Caco-2 (cell line): ENCODE data around the gene FNDC8. TPM values are rescaled to one million over a fixed set of nuclear protein-coding genes. Genes with fewer than 3 reads are reported as not detected.

Experiments
- BruUV-seq: library from RNA; stranded (reverse); fragments of 400-500 nt; replicated peaks from 2 replicates; lab custom pipeline; 2021; lab: Mats Ljungman, UMichigan
- CTCF ChIA-PET: fragments of 300-600 bp; sonication (Branson Sonifier 250); formaldehyde crosslinking; loops from one replicate; lab custom pipeline; 2022; ENCODE audit warnings: antibody characterized with exemption; lab: Charles Lee
- POLR2A ChIA-PET: fragments of 300-600 bp; sonication (Branson Sonifier 250); formaldehyde crosslinking; loops from one replicate; lab custom pipeline; 2022; ENCODE audit warnings: antibody characterized with exemption; lab: Charles Lee
- DNase-seq, 2 experiments: peaks; one replicate each; pipeline versions ENCODE4 v3.0.0 to v3.0.0-alpha.2; 2020 to 2022
- H3K27me3 ChIP-seq: replicated peaks from 2 replicates; pipeline ENCODE4 v1.6.0; 2011; ENCODE audit warnings: low read length; ENCODE audit not compliant: control insufficient read depth, insufficient read depth
- H3K36me3 ChIP-seq: 2 replicates; pipeline ENCODE4 v1.5.1; 2011; ENCODE audit warnings: low read length; ENCODE audit not compliant: control insufficient read depth, insufficient read depth
- H3K4me1 ChIP-seq: fragments of 250-450 bp; sonication (Bioruptor Pico); 2 replicates; pipeline ENCODE4 v1.5.1; 2020; ENCODE audit warnings: mild to moderate bottlenecking
- H3K4me3 ChIP-seq: 2 replicates; pipeline ENCODE4 v1.5.1; 2011; ENCODE audit warnings: low read depth, mild to moderate bottlenecking, control low read depth, low read length
- H3K9me3 ChIP-seq: fragments of 250-450 bp; sonication (Bioruptor Pico); 2 replicates; pipeline ENCODE4 v1.5.1; 2020; ENCODE audit warnings: mild to moderate bottlenecking, moderate library complexity
- H3K27ac Mint-ChIP-seq: one replicate; pipeline ENCODE4 v1.8.0; 2022; ENCODE audit warnings: mixed read lengths; ENCODE audit not compliant: unreplicated experiment
- H3K27me3 Mint-ChIP-seq: one replicate; pipeline ENCODE4 v1.8.0; 2022; ENCODE audit warnings: mixed read lengths; ENCODE audit not compliant: insufficient read depth, unreplicated experiment
- H3K36me3 Mint-ChIP-seq: one replicate; pipeline ENCODE4 v1.8.0; 2022; ENCODE audit warnings: mild to moderate bottlenecking, mixed read lengths; ENCODE audit not compliant: insufficient read depth, unreplicated experiment
- H3K4me1 Mint-ChIP-seq: one replicate; pipeline ENCODE4 v1.8.0; 2022; ENCODE audit warnings: low read depth, mixed read lengths; ENCODE audit not compliant: unreplicated experiment
- H3K4me3 Mint-ChIP-seq: one replicate; pipeline ENCODE4 v1.8.0; 2022; ENCODE audit warnings: mild to moderate bottlenecking, moderate library complexity, mixed read lengths; ENCODE audit not compliant: unreplicated experiment
- H3K9me3 Mint-ChIP-seq: one replicate; pipeline ENCODE4 v1.8.0; 2022; ENCODE audit warnings: mixed read lengths; ENCODE audit not compliant: unreplicated experiment
- intact Hi-C: fragments of 100-400 bp; cut with micrococcal nuclease; formaldehyde crosslinking; loops from one replicate; pipeline ENCODE4 v1.10.0; 2022; ENCODE audit not compliant: unreplicated experiment
- total RNA-seq: library from RNA; stranded (reverse); gene quantifications from 2 replicates; pipeline ENCODE4 v1.2.3, GENCODE V29; 2022
- TF ChIP-seq, protein P1 (sequence below), 2 experiments: fragments of 200-600 bp in 1 of 2; IDR thresholded peaks; 1 replicate in 1 of 2; 2 replicates in 1 of 2; pipeline versions ENCODE4 v1.5.1 to v1.8.0; 2011 to 2022; ENCODE audit warnings: antibody characterized with exemption in 1 of 2, control low read depth in 1 of 2, inconsistent platforms in 1 of 2, low read depth in 1 of 2, low read length in 1 of 2, mild to moderate bottlenecking in 1 of 2, moderate library complexity in 1 of 2; ENCODE audit not compliant: insufficient read depth in 1 of 2, severe bottlenecking in 1 of 2, unreplicated experiment in 1 of 2

Gene FNDC8
- total RNA-seq, 1 experiment from 2014 or later, result not detected

DNA sequence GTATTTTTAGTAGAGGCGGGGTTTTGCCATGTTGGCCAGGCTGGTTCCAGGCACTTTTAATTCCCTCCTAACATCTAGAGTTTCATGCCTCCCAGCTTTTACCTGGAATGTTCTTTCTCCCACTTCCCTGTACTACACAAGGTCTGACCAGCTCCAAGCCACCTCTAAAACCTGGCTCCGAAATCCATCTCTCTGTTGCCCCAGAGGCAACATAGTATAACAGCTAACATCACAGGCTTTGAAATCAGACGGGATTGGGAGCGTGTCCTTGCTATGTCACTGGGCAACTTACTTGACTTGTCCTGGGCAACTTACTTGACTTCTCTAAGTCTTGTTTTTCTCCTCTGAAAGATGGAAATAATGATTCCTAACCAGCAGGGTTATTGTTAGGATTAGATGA is 41.3 kb downstream of the FNDC8 start:
- POLR2A ChIA-PET, result no interaction called here
- no peaks in the 10 kb centered on the region; the same call in 1 of the 2 replicates for H3K27me3 ChIP-seq
- H3K36me3 Mint-ChIP-seq, result no peaks in the 10 kb centered on the region
- H3K27ac Mint-ChIP-seq, result no peak overlapping the region
- H3K27me3 Mint-ChIP-seq, result peaks cover 20% of the 10 kb centered on the region
- H3K9me3 ChIP-seq, result no peaks in the 10 kb centered on the region
- H3K4me3 Mint-ChIP-seq, result no peak overlapping the region
- BruUV-seq, result no TSS peak
- H3K9me3 Mint-ChIP-seq, result no peaks in the 10 kb centered on the region
- intact Hi-C loops, result no loop called here
- H3K4me1 Mint-ChIP-seq, result peaks cover 6% of the 10 kb centered on the region
- no peak overlapping the region for H3K4me3 ChIP-seq
- CTCF ChIA-PET, result no interaction called here
- TF ChIP-seq, protein P1, sequence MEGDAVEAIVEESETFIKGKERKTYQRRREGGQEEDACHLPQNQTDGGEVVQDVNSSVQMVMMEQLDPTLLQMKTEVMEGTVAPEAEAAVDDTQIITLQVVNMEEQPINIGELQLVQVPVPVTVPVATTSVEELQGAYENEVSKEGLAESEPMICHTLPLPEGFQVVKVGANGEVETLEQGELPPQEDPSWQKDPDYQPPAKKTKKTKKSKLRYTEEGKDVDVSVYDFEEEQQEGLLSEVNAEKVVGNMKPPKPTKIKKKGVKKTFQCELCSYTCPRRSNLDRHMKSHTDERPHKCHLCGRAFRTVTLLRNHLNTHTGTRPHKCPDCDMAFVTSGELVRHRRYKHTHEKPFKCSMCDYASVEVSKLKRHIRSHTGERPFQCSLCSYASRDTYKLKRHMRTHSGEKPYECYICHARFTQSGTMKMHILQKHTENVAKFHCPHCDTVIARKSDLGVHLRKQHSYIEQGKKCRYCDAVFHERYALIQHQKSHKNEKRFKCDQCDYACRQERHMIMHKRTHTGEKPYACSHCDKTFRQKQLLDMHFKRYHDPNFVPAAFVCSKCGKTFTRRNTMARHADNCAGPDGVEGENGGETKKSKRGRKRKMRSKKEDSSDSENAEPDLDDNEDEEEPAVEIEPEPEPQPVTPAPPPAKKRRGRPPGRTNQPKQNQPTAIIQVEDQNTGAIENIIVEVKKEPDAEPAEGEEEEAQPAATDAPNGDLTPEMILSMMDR (IDR thresholded peaks at IDR 0.05; ENCODE audit: insufficient read depth in 1 of 2, low read depth in 1 of 2, low read length in 1 of 2, severe bottlenecking in 1 of 2, unreplicated experiment in 1 of 2), result no peak
- no peak for DNase-seq
- H3K4me1 ChIP-seq, result 0 out of 2 replicates have a peak, but pooled peaks cover 4% of the 10 kb centered on the region
- H3K36me3 ChIP-seq, result no peaks in the 10 kb centered on the region

DNA sequence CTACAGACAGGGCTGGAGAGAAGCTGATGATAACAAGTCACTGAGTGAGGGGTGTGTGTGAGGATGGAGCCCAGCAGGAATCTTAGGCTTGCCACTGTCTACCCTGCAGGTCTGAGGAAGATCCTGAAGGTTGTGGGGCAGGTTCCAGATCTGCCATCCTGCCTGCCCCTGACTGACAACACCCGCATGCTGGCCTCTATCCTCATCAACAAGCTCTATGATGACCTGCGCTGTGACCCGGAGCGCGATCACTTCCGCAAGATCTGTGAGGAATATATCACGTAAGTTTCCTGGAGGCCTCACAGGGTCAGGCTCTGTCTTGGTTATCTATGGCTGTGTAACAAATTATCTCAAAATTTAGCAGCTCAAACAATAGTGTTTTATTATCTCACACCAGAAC is 42.5 kb downstream of the FNDC8 start:
- ChIA-PET POLR2A (no interaction called here), CTCF (interaction anchor here (0.5 kb wide), 1 partner anchor 134 kb away, joined by 6 read pairs; no protein-coding TSS in a partner anchor)
- intact Hi-C loops, result no loop called here
- no TSS peak for BruUV-seq
- Mint-ChIP-seq H3K4me1 (peaks cover 6% of the 10 kb centered on the region), H3K4me3 (no peak overlapping the region), H3K27ac (no peak overlapping the region), H3K27me3 (peaks cover 20% of the 10 kb centered on the region), H3K36me3 (no peaks in the 10 kb centered on the region), H3K9me3 (no peaks in the 10 kb centered on the region)
- Histone ChIP-seq H3K36me3 (no peaks in the 10 kb centered on the region), H3K27me3 (no peaks in the 10 kb centered on the region; the same call in 1 of the 2 replicates), H3K4me1 (0 out of 2 replicates have a peak, but pooled peaks cover 4% of the 10 kb centered on the region), H3K9me3 (no peaks in the 10 kb centered on the region), H3K4me3 (no peak overlapping the region)
- TF ChIP-seq, protein P1 (IDR thresholded peaks at IDR 0.05; ENCODE audit: insufficient read depth in 1 of 2, low read depth in 1 of 2, low read length in 1 of 2, severe bottlenecking in 1 of 2, unreplicated experiment in 1 of 2), result no peak
- no peak for DNase-seq

DNA sequence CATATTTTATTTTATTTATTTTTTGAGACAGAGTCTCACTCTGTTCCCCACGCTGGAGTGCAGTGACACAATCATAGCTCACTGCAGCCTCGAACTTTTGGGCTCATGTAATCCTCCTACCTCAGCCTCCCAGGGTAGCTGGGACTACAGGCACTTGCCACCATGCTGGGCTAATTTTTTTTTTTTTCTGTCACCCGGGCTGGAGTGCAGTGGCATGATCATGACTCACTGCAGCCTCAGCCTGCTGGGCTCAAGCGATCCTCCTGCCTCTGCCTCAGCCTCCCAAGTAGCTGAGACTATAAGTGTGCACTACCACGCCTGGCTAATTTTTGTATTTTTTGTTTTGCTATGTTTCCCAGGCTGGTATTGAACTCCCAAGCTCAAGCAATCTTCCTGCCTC is 43.3 kb downstream of the FNDC8 start:
- no peaks in the 10 kb centered on the region for H3K36me3 ChIP-seq
- intact Hi-C loops, result no loop called here
- H3K9me3 Mint-ChIP-seq, result no peaks in the 10 kb centered on the region
- TF ChIP-seq, protein P1 (IDR thresholded peaks at IDR 0.05; ENCODE audit: insufficient read depth in 1 of 2, low read depth in 1 of 2, low read length in 1 of 2, severe bottlenecking in 1 of 2, unreplicated experiment in 1 of 2), result no peak
- no peak overlapping the region for H3K4me3 ChIP-seq
- H3K4me1 Mint-ChIP-seq, result peaks cover 6% of the 10 kb centered on the region
- ChIA-PET CTCF (no interaction called here), POLR2A (no interaction called here)
- no peaks in the 10 kb centered on the region for H3K9me3 ChIP-seq
- 0 out of 2 replicates have a peak, but pooled peaks cover 4% of the 10 kb centered on the region for H3K4me1 ChIP-seq
- BruUV-seq, result no TSS peak
- H3K4me3 Mint-ChIP-seq, result no peak overlapping the region
- H3K27me3 ChIP-seq, result no peaks in the 10 kb centered on the region; the same call in 1 of the 2 replicates
- DNase-seq, result no peak
- no peak overlapping the region for H3K27ac Mint-ChIP-seq
- peaks cover 20% of the 10 kb centered on the region for H3K27me3 Mint-ChIP-seq
- no peaks in the 10 kb centered on the region for H3K36me3 Mint-ChIP-seq
